ENCODE results near the gene CCDC142. TPM values are rescaled to one million over a fixed set of nuclear protein-coding genes. Genes with fewer than 3 reads are reported as not detected.

Gene CCDC142
- total and polyA plus RNA-seq, 11 donors: 4.4 to 13.4 (median 6.4) TPM

- DNase-seq: no peak
These were observed 7.9 kb downstream of the CCDC142 start for GRCh38 chr2:74474899-74475298.

GRCh38 chr2:74474481-74474880, 8.3 kb downstream of the CCDC142 start:
- DNase-seq (no peak), ATAC-seq (no peak)
- Histone ChIP-seq H3K4me1 (peaks cover 4 to 34% (median 21%) of the 10 kb centered on the region in 12 donors), H3K9me3 (no peaks in the 10 kb centered on the region), H3K27me3 (no peaks in the 10 kb centered on the region), H3K36me3 (peaks cover 0 to 47% (median 33%) of the 10 kb centered on the region in 9 donors), H3K27ac (no peak overlapping the region), H3K4me3 (no peak overlapping the region)
- intact Hi-C loops (cut with DNase I): no loop called here
- WGBS, 4 donors: 91 to 96% (median 93%) methylated on average over 6 of the region's 6 CpGs
- TF ChIP-seq POLR2A (IDR thresholded peaks at IDR 0.05): no peak
- TF ChIP-seq CTCF (IDR thresholded peaks at IDR 0.05): no peak

More at GRCh38 chr2:74474899-74475298, 7.9 kb downstream of the CCDC142 start:
- Histone ChIP-seq H3K4me3 (no peak overlapping the region), H3K4me1 (peaks cover 4 to 34% (median 21%) of the 10 kb centered on the region in 12 donors), H3K9me3 (no peaks in the 10 kb centered on the region), H3K27me3 (no peaks in the 10 kb centered on the region), H3K27ac (no peak overlapping the region), H3K36me3 (peaks cover 0 to 51% (median 37%) of the 10 kb centered on the region in 9 donors)
- intact Hi-C loops (cut with DNase I): no loop called here
- ATAC-seq: no peak
- WGBS, 4 donors: 87 to 95% (median 89%) methylated on average over 5 of the region's 5 CpGs
- TF ChIP-seq CTCF (IDR thresholded peaks at IDR 0.05) (peak in 5 of 12 donors; percentile 7 to 17 (median 12)), POLR2A (IDR thresholded peaks at IDR 0.05) (no peak)

- intact Hi-C loops (cut with DNase I): no loop called here
- Histone ChIP-seq H3K36me3 (peaks cover 0 to 35% (median 21%) of the 10 kb centered on the region in 9 donors), H3K4me3 (peak overlapping the region; percentile 49 to 93 (median 74)), H3K4me1 (peaks cover 4 to 34% (median 21%) of the 10 kb centered on the region in 12 donors), H3K27me3 (no peaks in the 10 kb centered on the region), H3K27ac (peak overlapping the region; percentile 64 to 95 (median 89)), H3K9me3 (no peaks in the 10 kb centered on the region)
- no peak for TF ChIP-seq POLR2A (IDR thresholded peaks at IDR 0.05)
- no peak for TF ChIP-seq CTCF (IDR thresholded peaks at IDR 0.05)
- peak; percentile 3 to 22 (median 6) for ATAC-seq
- DNase-seq: no peak
- 7 to 22% (median 12%) methylated on average over 7 of the region's 7 CpGs for WGBS, 4 donors
These were observed 9.9 kb downstream of the CCDC142 start for GRCh38 chr2:74472945-74473258.

- Histone ChIP-seq H3K27ac (peak within 1 kb of the TSS; percentile 64 to 95 (median 89)), H3K4me1 (peaks cover 4 to 31% (median 21%) of the 10 kb centered on the region in 12 donors), H3K4me3 (peak within 1 kb of the TSS; percentile 49 to 93 (median 74)), H3K36me3 (peaks cover 0 to 31% (median 17%) of the 10 kb centered on the region in 9 donors), H3K9me3 (no peaks in the 10 kb centered on the region), H3K27me3 (no peaks in the 10 kb centered on the region)
- 1% methylated on average over 51 to 66 of the region's 66 CpGs for WGBS, 4 donors
- intact Hi-C loops (cut with DNase I): no loop called here
- peak; percentile 95 to 98 (median 96) for DNase-seq
- ATAC-seq: peak; percentile 91 to 97 (median 94)
- TF ChIP-seq POLR2A (IDR thresholded peaks at IDR 0.05) (peak in 1 of 2 donors; percentile 88), CTCF (IDR thresholded peaks at IDR 0.05) (no peak)
These were observed 10.5 kb downstream of the CCDC142 start, which contains the start of gene MRPL53 for GRCh38 chr2:74472086-74472944. MRPL53 (minus strand) TSS chr2:74472680; CDS start chr2:74472660, 20 bp downstream.

Data from heart left ventricle (tissue), 16 donors.